ENCODE results near the gene TARS1.

The TARS1 gene

GRCh38 chr5:33444542-33444941, 3.8 kb downstream of the TARS1 start:
- H3K9ac ChIP-seq (ENCODE audit: low read length), result no peak overlapping the region
- H3K9me3 ChIP-seq (ENCODE audit: control insufficient read depth, low read length), result no peaks in the 10 kb centered on the region
- H3K27me3 ChIP-seq (ENCODE audit: control insufficient read depth, insufficient read depth, low read length), result no peaks in the 10 kb centered on the region
- peaks cover 11% of the 10 kb centered on the region for H3K36me3 ChIP-seq (ENCODE audit: control insufficient read depth, insufficient read depth, low read length)
- peaks cover 1% of the 10 kb centered on the region for H3K4me1 ChIP-seq (ENCODE audit: control insufficient read depth, insufficient read depth, low read length)
- no peak overlapping the region for H3K4me3 ChIP-seq (ENCODE audit: low read length)

DNA sequence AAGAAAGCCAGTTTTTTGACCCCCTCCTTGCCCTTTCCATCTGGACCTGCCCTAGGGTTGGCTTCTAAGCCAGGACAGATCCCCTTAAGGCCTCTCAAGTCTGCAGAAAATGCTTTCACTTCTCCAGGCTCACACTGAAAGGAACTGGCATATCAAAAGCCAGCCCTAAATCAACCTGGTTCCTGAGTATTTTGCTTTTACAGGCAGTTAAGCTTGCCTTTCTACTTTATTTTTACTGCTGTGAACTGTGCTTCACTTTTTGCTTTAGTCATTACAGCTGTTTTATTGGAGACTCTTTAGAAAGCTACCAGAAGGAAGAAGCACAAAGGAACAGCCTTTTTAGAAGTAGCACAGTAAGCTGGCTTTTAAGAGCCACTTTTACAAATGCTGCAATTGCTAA, 5.0 kb downstream of the TARS1 start:
- Histone ChIP-seq H3K9ac (ENCODE audit: low read length) (no peak overlapping the region), H3K27me3 (ENCODE audit: control insufficient read depth, insufficient read depth, low read length) (no peaks in the 10 kb centered on the region), H3K36me3 (ENCODE audit: control insufficient read depth, insufficient read depth, low read length) (peaks cover 11% of the 10 kb centered on the region), H3K4me3 (ENCODE audit: low read length) (no peak overlapping the region), H3K4me1 (ENCODE audit: control insufficient read depth, insufficient read depth, low read length) (no peaks in the 10 kb centered on the region), H3K9me3 (ENCODE audit: control insufficient read depth, low read length) (no peaks in the 10 kb centered on the region)

DNA sequence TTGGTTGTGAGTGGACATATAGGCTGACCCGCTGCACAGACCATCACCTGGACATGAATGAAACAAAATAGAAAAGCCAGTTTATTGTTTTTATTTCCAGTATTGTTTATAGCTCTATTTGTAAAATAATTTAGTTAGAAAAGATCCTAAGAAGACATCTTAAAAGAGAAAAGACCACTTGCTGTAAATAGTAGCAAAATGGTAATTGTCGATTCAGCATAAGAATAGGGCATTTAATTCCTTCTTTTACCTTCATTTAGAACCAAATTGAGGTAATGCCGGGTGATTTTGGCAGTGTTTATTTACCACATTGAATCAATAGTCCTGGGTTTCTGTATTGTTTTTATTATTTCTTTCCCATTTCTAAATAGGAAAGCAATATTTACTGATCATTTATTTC, 7.4 kb downstream of the TARS1 start:
- H3K4me3 ChIP-seq (ENCODE audit: low read length), result no peak overlapping the region
- no peak overlapping the region for H3K9ac ChIP-seq (ENCODE audit: low read length)
- H3K9me3 ChIP-seq (ENCODE audit: control insufficient read depth, low read length), result no peaks in the 10 kb centered on the region
- H3K4me1 ChIP-seq (ENCODE audit: control insufficient read depth, insufficient read depth, low read length), result no peaks in the 10 kb centered on the region
- H3K36me3 ChIP-seq (ENCODE audit: control insufficient read depth, insufficient read depth, low read length), result peaks cover 11% of the 10 kb centered on the region
- H3K27me3 ChIP-seq (ENCODE audit: control insufficient read depth, insufficient read depth, low read length), result no peaks in the 10 kb centered on the region

DNA sequence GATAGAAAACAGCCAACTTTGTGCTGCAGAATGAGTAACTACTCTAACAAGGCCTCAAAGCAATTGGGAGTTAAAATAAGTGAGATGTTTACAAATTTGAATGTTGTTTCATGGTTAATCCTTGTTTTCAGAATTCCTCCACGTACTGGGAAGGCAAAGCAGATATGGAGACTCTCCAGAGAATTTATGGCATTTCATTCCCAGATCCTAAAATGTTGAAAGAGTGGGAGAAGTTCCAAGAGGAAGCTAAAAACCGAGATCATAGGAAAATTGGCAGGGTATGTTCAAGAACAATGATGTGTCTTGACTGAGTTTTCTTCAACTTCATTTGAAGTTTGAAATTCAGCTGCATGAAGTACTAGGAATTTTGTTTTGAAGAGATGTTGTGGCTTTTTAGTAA, 16.4 kb downstream of the TARS1 start:
- Histone ChIP-seq H3K4me1 (ENCODE audit: control insufficient read depth, insufficient read depth, low read length) (no peaks in the 10 kb centered on the region), H3K9me3 (ENCODE audit: control insufficient read depth, low read length) (no peaks in the 10 kb centered on the region), H3K9ac (ENCODE audit: low read length) (no peak overlapping the region), H3K27me3 (ENCODE audit: control insufficient read depth, insufficient read depth, low read length) (no peaks in the 10 kb centered on the region), H3K4me3 (ENCODE audit: low read length) (no peak overlapping the region), H3K36me3 (ENCODE audit: control insufficient read depth, insufficient read depth, low read length) (peaks cover 20% of the 10 kb centered on the region)

- H3K4me3 ChIP-seq (ENCODE audit: low read length), result no peak overlapping the region
- no peaks in the 10 kb centered on the region for H3K9me3 ChIP-seq (ENCODE audit: control insufficient read depth, low read length)
- no peaks in the 10 kb centered on the region for H3K27me3 ChIP-seq (ENCODE audit: control insufficient read depth, insufficient read depth, low read length)
- no peaks in the 10 kb centered on the region for H3K4me1 ChIP-seq (ENCODE audit: control insufficient read depth, insufficient read depth, low read length)
- H3K36me3 ChIP-seq (ENCODE audit: control insufficient read depth, insufficient read depth, low read length), result peaks cover 20% of the 10 kb centered on the region
- H3K9ac ChIP-seq (ENCODE audit: low read length), result no peak overlapping the region
Measured at GRCh38 chr5:33457817-33458216, 17.1 kb downstream of the TARS1 start.

GRCh38 chr5:33460210-33460609, 19.4 kb downstream of the TARS1 start:
- Histone ChIP-seq H3K4me1 (ENCODE audit: control insufficient read depth, insufficient read depth, low read length) (no peaks in the 10 kb centered on the region), H3K9ac (ENCODE audit: low read length) (no peak overlapping the region), H3K27me3 (ENCODE audit: control insufficient read depth, insufficient read depth, low read length) (no peaks in the 10 kb centered on the region), H3K36me3 (ENCODE audit: control insufficient read depth, insufficient read depth, low read length) (peaks cover 20% of the 10 kb centered on the region), H3K9me3 (ENCODE audit: control insufficient read depth, low read length) (no peaks in the 10 kb centered on the region), H3K4me3 (ENCODE audit: low read length) (no peak overlapping the region)

- Histone ChIP-seq H3K9ac (ENCODE audit: low read length) (no peak overlapping the region), H3K9me3 (ENCODE audit: control insufficient read depth, low read length) (no peaks in the 10 kb centered on the region), H3K4me3 (ENCODE audit: low read length) (no peak overlapping the region), H3K27me3 (ENCODE audit: control insufficient read depth, insufficient read depth, low read length) (no peaks in the 10 kb centered on the region), H3K4me1 (ENCODE audit: control insufficient read depth, insufficient read depth, low read length) (no peaks in the 10 kb centered on the region), H3K36me3 (ENCODE audit: control insufficient read depth, insufficient read depth, low read length) (peaks cover 9% of the 10 kb centered on the region)
Measured at GRCh38 chr5:33462456-33462855, 21.7 kb downstream of the TARS1 start.

GRCh38 chr5:33465120-33465519, 24.4 kb downstream of the TARS1 start:
- H3K27me3 ChIP-seq (ENCODE audit: control insufficient read depth, insufficient read depth, low read length), result no peaks in the 10 kb centered on the region
- peaks cover 5% of the 10 kb centered on the region for H3K36me3 ChIP-seq (ENCODE audit: control insufficient read depth, insufficient read depth, low read length)
- no peak overlapping the region for H3K4me3 ChIP-seq (ENCODE audit: low read length)
- no peaks in the 10 kb centered on the region for H3K4me1 ChIP-seq (ENCODE audit: control insufficient read depth, insufficient read depth, low read length)
- no peaks in the 10 kb centered on the region for H3K9me3 ChIP-seq (ENCODE audit: control insufficient read depth, low read length)
- H3K9ac ChIP-seq (ENCODE audit: low read length), result no peak overlapping the region

DNA sequence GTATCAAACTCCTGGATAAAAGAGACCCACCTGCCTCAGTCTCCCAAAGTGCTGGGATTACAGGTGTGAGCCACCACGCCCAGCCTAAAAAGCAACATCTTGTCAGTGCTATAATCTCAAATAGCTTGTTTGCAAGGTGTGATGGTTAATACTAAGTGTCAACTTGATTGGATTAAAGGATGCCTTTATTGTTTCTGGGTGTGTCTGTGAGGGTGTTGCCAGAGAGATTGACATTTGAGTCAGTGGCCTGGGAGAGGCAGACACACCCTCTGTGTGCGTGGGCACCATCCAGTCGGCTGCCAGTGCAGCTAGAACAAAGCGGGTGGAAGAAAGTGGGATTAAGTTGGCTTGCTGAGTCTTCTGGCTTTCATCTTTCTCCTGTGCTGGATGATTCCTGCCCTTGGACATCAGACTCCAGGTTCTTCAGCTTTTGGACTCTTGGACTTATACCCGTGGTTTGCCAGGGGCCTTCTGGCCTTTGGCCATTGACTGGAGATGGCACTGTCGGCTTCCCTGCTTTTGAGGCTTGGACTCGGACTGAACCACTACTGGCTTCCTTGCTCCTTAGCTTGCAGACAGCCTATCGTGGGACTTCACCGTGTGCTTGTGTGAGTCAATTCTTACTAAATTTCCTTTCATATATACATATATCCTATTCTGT, 28.1 kb downstream of the TARS1 start:
- H3K9ac ChIP-seq (ENCODE audit: low read length), result no peak overlapping the region
- no peaks in the 10 kb centered on the region for H3K27me3 ChIP-seq (ENCODE audit: control insufficient read depth, insufficient read depth, low read length)
- no peak overlapping the region for H3K4me3 ChIP-seq (ENCODE audit: low read length)
- no peaks in the 10 kb centered on the region for H3K36me3 ChIP-seq (ENCODE audit: control insufficient read depth, insufficient read depth, low read length)
- H3K9me3 ChIP-seq (ENCODE audit: control insufficient read depth, low read length), result no peaks in the 10 kb centered on the region
- H3K4me1 ChIP-seq (ENCODE audit: control insufficient read depth, insufficient read depth, low read length), result no peaks in the 10 kb centered on the region

DNA sequence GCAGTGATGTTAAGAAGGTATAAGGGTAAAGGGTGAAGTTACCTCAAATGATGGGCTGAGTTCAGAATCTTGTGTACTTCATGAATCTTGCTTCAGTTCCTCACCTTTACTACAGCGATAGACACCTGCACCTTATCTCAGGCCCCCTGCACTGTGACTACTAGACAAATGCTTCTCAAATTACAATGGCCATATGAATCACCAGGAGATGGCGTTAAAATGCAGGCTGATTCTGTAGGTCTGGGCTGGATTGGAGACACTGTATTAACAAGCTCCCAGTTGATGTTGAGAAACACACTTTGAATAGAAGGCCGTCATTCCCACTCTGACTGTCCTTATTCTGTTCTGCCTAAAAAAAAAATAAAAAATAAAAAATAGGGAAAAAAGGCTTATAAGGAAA, 29.8 kb downstream of the TARS1 start:
- Histone ChIP-seq H3K27me3 (ENCODE audit: control insufficient read depth, insufficient read depth, low read length) (no peaks in the 10 kb centered on the region), H3K36me3 (ENCODE audit: control insufficient read depth, insufficient read depth, low read length) (no peaks in the 10 kb centered on the region), H3K9me3 (ENCODE audit: control insufficient read depth, low read length) (no peaks in the 10 kb centered on the region), H3K9ac (ENCODE audit: low read length) (no peak overlapping the region), H3K4me1 (ENCODE audit: control insufficient read depth, insufficient read depth, low read length) (no peaks in the 10 kb centered on the region), H3K4me3 (ENCODE audit: low read length) (no peak overlapping the region)

GRCh38 chr5:33472805-33473409, 32.1 kb downstream of the TARS1 start:
- no peaks in the 10 kb centered on the region for H3K9me3 ChIP-seq (ENCODE audit: control insufficient read depth, low read length)
- no peaks in the 10 kb centered on the region for H3K4me1 ChIP-seq (ENCODE audit: control insufficient read depth, insufficient read depth, low read length)
- no peak overlapping the region for H3K4me3 ChIP-seq (ENCODE audit: low read length)
- H3K9ac ChIP-seq (ENCODE audit: low read length), result no peak overlapping the region
- H3K27me3 ChIP-seq (ENCODE audit: control insufficient read depth, insufficient read depth, low read length), result no peaks in the 10 kb centered on the region
- H3K36me3 ChIP-seq (ENCODE audit: control insufficient read depth, insufficient read depth, low read length), result no peaks in the 10 kb centered on the region

GRCh38 chr5:33474004-33474403, 33.2 kb downstream of the TARS1 start:
- no peaks in the 10 kb centered on the region for H3K4me1 ChIP-seq (ENCODE audit: control insufficient read depth, insufficient read depth, low read length)
- no peaks in the 10 kb centered on the region for H3K36me3 ChIP-seq (ENCODE audit: control insufficient read depth, insufficient read depth, low read length)
- H3K27me3 ChIP-seq (ENCODE audit: control insufficient read depth, insufficient read depth, low read length), result no peaks in the 10 kb centered on the region
- H3K4me3 ChIP-seq (ENCODE audit: low read length), result no peak overlapping the region
- H3K9ac ChIP-seq (ENCODE audit: low read length), result no peak overlapping the region
- no peaks in the 10 kb centered on the region for H3K9me3 ChIP-seq (ENCODE audit: control insufficient read depth, low read length)

Measured in mucosa of stomach (tissue), 1 donor.